K562 (cell line): Measurements from ENCODE around the gene ZNF593OS. TPM values are rescaled to one million over a fixed set of nuclear protein-coding genes. Genes with fewer than 3 reads are reported as not detected.

Source experiments
- ATAC-seq: fragments of 200-7000 bp; cut with Tn5 transposase; 3 replicates; pipeline ENCODE4 v1.9.1; 2020; ENCODE audit warnings: moderate library complexity
- BruUV-seq: library from RNA; stranded (reverse); fragments of 400-500 nt; replicated peaks from 2 replicates; lab custom pipeline; 2021; lab: Mats Ljungman, UMichigan
- CTCF ChIA-PET: fragments of 300-600 bp; formaldehyde crosslinking; extraction: SDS; loops from one replicate; lab custom pipeline; 2021; ENCODE audit warnings: low intra/inter-chr PET ratio; lab: Yijun Ruan, JAX
- POLR2A ChIA-PET: fragments of 300-600, 350-650 bp; sonication (Branson Sonifier 250); formaldehyde crosslinking; extraction: SDS; loops from one replicate; lab custom pipeline; 2021; ENCODE audit warnings: antibody characterized with exemption, inconsistent platforms; lab: Yijun Ruan, JAX
- DNase-seq, 4 experiments: peaks; one replicate each; pipeline versions ENCODE4 v3.0.0 to v3.0.0-alpha.2; 2011 to 2018; ENCODE audit warnings: low spot score in 3 of 4, mixed read lengths in 3 of 4; ENCODE audit errors: extremely low read depth in 1 of 4
- FAIRE-seq: peaks from 2 replicates; lab custom pipeline; 2011; peaks lifted over from hg19 to GRCh38; lab: Jason Lieb, UNC
- H2AFZ ChIP-seq: 2 replicates; pipeline ENCODE4 v1.6.0; 2011; ENCODE audit warnings: low read depth, low read length, control low read depth, inconsistent platforms
- H3K27ac ChIP-seq: fragments of 200-600 bp; 3 replicates; pipeline ENCODE4 v1.8.0; 2011; ENCODE audit warnings: low read depth, mild to moderate bottlenecking, control low read depth, inconsistent platforms, low read length, moderate library complexity, mixed read lengths; ENCODE audit errors: extremely low read depth
- H3K27me3 ChIP-seq, 2 experiments: fragments of 300-600 bp in 1 of 2; 2 replicates in 1 of 2; 3 replicates in 1 of 2; pipeline versions ENCODE4 v1.6.0 to v1.8.0; 2011; ENCODE audit warnings: inconsistent platforms in 2 of 2, low read length in 2 of 2, mild to moderate bottlenecking in 1 of 2, mixed read lengths in 1 of 2, moderate library complexity in 1 of 2; ENCODE audit not compliant: control insufficient read depth in 2 of 2, insufficient read depth in 2 of 2
- H3K36me3 ChIP-seq: fragments of 300-600 bp; 3 replicates; pipeline ENCODE4 v1.8.0; 2011; ENCODE audit warnings: mild to moderate bottlenecking, low read length, inconsistent platforms; ENCODE audit not compliant: control insufficient read depth, insufficient read depth
- H3K4me1 ChIP-seq, 2 experiments: fragments of 200-600 bp in 1 of 2; replicated peaks in 1 of 2; 2 replicates in 1 of 2; 3 replicates in 1 of 2; pipeline versions ENCODE4 v1.5.1 to v1.8.0; 2011; ENCODE audit warnings: inconsistent platforms in 2 of 2, low read length in 2 of 2, mild to moderate bottlenecking in 1 of 2, mixed read lengths in 1 of 2, moderate library complexity in 1 of 2; ENCODE audit not compliant: control insufficient read depth in 2 of 2, insufficient read depth in 2 of 2
- H3K4me2 ChIP-seq: 2 replicates; pipeline ENCODE4 v1.6.1; 2011; ENCODE audit warnings: low read length, control low read depth, inconsistent platforms, mixed read lengths; ENCODE audit not compliant: insufficient read depth
- H3K4me3 ChIP-seq: fragments of 200-600 bp; sonication (generic), shearing (Covaris generic); 2 replicates; pipeline ENCODE4 v1.5.1; 2016; ENCODE audit warnings: control low read depth, inconsistent platforms
- H3K79me2 ChIP-seq: fragments of 200-600 bp; 3 replicates; pipeline ENCODE4 v1.8.0; 2011; ENCODE audit warnings: low read length, inconsistent platforms; ENCODE audit not compliant: control insufficient read depth, insufficient read depth
- H3K9ac ChIP-seq, 2 experiments: 2 replicates each; pipeline versions ENCODE4 v1.6.0 to v1.6.1; 2011; ENCODE audit warnings: low read depth in 2 of 2, low read length in 2 of 2, control low read depth in 1 of 2, inconsistent platforms in 1 of 2, mild to moderate bottlenecking in 1 of 2, mixed read lengths in 1 of 2; ENCODE audit not compliant: insufficient read depth in 1 of 2
- H3K9me1 ChIP-seq: one replicate; pipeline ENCODE4 v1.6.0; 2011; ENCODE audit warnings: inconsistent platforms, mild to moderate bottlenecking, low read length, moderate library complexity; ENCODE audit not compliant: control insufficient read depth, insufficient read depth
- H3K9me3 ChIP-seq: replicated peaks from 2 replicates; pipeline ENCODE4 v1.5.1; 2011; ENCODE audit warnings: low read depth, low read length, inconsistent platforms; ENCODE audit not compliant: control insufficient read depth, insufficient read depth
- H4K20me1 ChIP-seq: replicated peaks from 2 replicates; pipeline ENCODE4 v1.6.1; 2011; ENCODE audit warnings: low read length, inconsistent platforms, mixed read lengths; ENCODE audit not compliant: control insufficient read depth, insufficient read depth
- BCL6 ChIP-seq: fragments of 250-450 bp; sonication (Bioruptor Pico); IDR thresholded peaks from 2 replicates; pipeline ENCODE4 v1.4.0; 2020
- CHD1 ChIP-seq: fragments of 200-600 bp; sonication (generic); IDR thresholded peaks from one replicate; pipeline ENCODE4 v1.6.1; 2012; ENCODE audit warnings: mild to moderate bottlenecking, moderate library complexity, low read length, inconsistent platforms
- DMBX1 ChIP-seq: fragments of 250-450 bp; sonication (Bioruptor Pico); IDR thresholded peaks from 2 replicates; pipeline ENCODE4 v1.8.0; 2022; ENCODE audit warnings: inconsistent platforms, mild to moderate bottlenecking, moderate library complexity, borderline replicate concordance
- GTF2A2 ChIP-seq: IDR thresholded peaks from 2 replicates; pipeline ENCODE4 v1.6.1; 2016; ENCODE audit warnings: mild to moderate bottlenecking, missing genetic modification characterization, missing compliant biosample characterization
- HDAC1 ChIP-seq, 2 experiments: fragments of 450-650 bp; IDR thresholded peaks; 2 replicates each; pipeline ENCODE4 v1.6.1; 2016 to 2017; ENCODE audit warnings: inconsistent platforms in 1 of 2, mild to moderate bottlenecking in 1 of 2, moderate library complexity in 1 of 2
- MLLT1 ChIP-seq, 2 experiments: fragments of 450-650 bp; IDR thresholded peaks; 2 replicates each; pipeline ENCODE4 v1.6.1; 2016
- NRF1 ChIP-seq, 2 experiments: fragments of 450-650 bp; IDR thresholded peaks in 1 of 2; conservative IDR thresholded peaks in 1 of 2; 2 replicates each; pipeline ENCODE4 v1.6.1; 2014; ENCODE audit warnings: mild to moderate bottlenecking in 2 of 2
- POLR3A ChIP-seq: IDR thresholded peaks from 2 replicates; pipeline ENCODE4 v1.6.1; 2011; ENCODE audit warnings: borderline replicate concordance, mild to moderate bottlenecking, moderate library complexity; ENCODE audit not compliant: insufficient read length, insufficient read depth; ENCODE audit errors: extremely low read depth
- RBM15 ChIP-seq: fragments of 200-400 bp; formaldehyde crosslinking; IDR thresholded peaks from 2 replicates; pipeline ENCODE4 v1.6.1; 2018; ENCODE audit warnings: mild to moderate bottlenecking, low read length, moderate library complexity; ENCODE audit not compliant: insufficient read depth
- TFE3 ChIP-seq: fragments of 450-650 bp; formaldehyde crosslinking; IDR thresholded peaks from 2 replicates; pipeline ENCODE4 v1.4.0; 2020; ENCODE audit warnings: mild to moderate bottlenecking, mixed read lengths
- UBTF ChIP-seq, 2 experiments: IDR thresholded peaks; 2 replicates each; pipeline ENCODE4 v1.6.1; 2012; ENCODE audit warnings: improper control_type of control experiment in 2 of 2, low read depth in 2 of 2, low read length in 2 of 2, borderline replicate concordance in 1 of 2
- ZBTB26 ChIP-seq: fragments of 450-650 bp; formaldehyde crosslinking; IDR thresholded peaks from 2 replicates; pipeline ENCODE4 v1.4.0; 2022; ENCODE audit warnings: missing genetic modification characterization
- ZEB2 ChIP-seq: fragments of 450-650 bp; IDR thresholded peaks from 2 replicates; pipeline ENCODE4 v1.6.1; 2016
- ZNF589 ChIP-seq: fragments of 200-800 bp; sonication (Bioruptor generic); IDR thresholded peaks from 2 replicates; pipeline ENCODE4 v1.6.1; 2016; ENCODE audit warnings: low read depth, missing genetic modification characterization, missing compliant biosample characterization
- ZNF766 ChIP-seq: fragments of 200-800 bp; sonication (Bioruptor generic); conservative IDR thresholded peaks from 2 replicates; pipeline ENCODE4 v1.6.1; 2016; ENCODE audit warnings: missing genetic modification characterization, missing compliant biosample characterization
- ZNF79 ChIP-seq: fragments of 250-450 bp; sonication (Bioruptor Pico); IDR thresholded peaks from 2 replicates; pipeline ENCODE4 v1.4.0; 2020; ENCODE audit warnings: low read depth, mild to moderate bottlenecking, moderate library complexity
- WGBS: fragments of 100-300 bp; shearing (Covaris generic); methylation state at CpG from one replicate; pipeline ENCODE4 v1.1.6; 2016; ENCODE audit warnings: low coverage, mixed read lengths; ENCODE audit not compliant: insufficient coverage; ENCODE audit errors: missing lambda C conversion rate; 5-methylcytosine and 5-hydroxymethylcytosine counted together
- in situ Hi-C: fragments of 300-500 bp; cut with MboI; formaldehyde crosslinking; loops from 4 replicates; pipeline ENCODE4 v1.15.0; 2018; ENCODE audit warnings: inconsistent platforms, mixed read lengths
- intact Hi-C: fragments of 100-400 bp; cut with micrococcal nuclease; formaldehyde crosslinking; loops from 2 replicates; pipeline ENCODE4 v1.14.2; 2022
- polyA plus RNA-seq, 8 experiments: library from polyadenylated mRNA; depleted of rRNA in 4 of 8; stranded (reverse) in 5 of 8; unstranded in 3 of 8; fragments of >200 nt; fragmentation: Nextera tagmentation in 2 of 8; fragmentation: Illumina TruSeq in 1 of 8; extraction: Ambion mirVana in 2 of 8; extraction: Trizol in 1 of 8; gene quantifications; 2 replicates each; pipeline versions ENCODE4 v1.2.1 to v1.2.3, GENCODE V29; 2011 to 2014; ENCODE audit warnings: inconsistent platforms in 1 of 8, missing spikeins in 1 of 8
- total RNA-seq, 7 experiments: library from RNA; depleted of rRNA in 6 of 7; stranded (reverse); fragments of >200 nt in 6 of 7; fragmentation: Illumina TruSeq in 2 of 7; extraction: Trizol in 2 of 7; gene quantifications; 2 replicates each; pipeline versions ENCODE4 v1.2.1 to v1.2.3, GENCODE V29; 2011 to 2021; ENCODE audit warnings: low replicate concordance in 1 of 7

The ZNF593OS gene
- total and polyA plus RNA-seq, 9 of the 15 experiments (the other 6 are each of a cell fraction or from before 2014, with no cell fraction given) = 0.24 to 0.27 TPM; not detected in 7

- Histone ChIP-seq H3K79me2 (peaks cover 27% of the 10 kb centered on the region), H3K9ac (no peak overlapping the region), H3K4me3 (no peak overlapping the region), H3K36me3 (peaks cover 5% of the 10 kb centered on the region), H3K9me3 (no peaks in the 10 kb centered on the region), H3K4me2 (no peak overlapping the region), H3K27ac (no peak overlapping the region), H3K27me3 (no peaks in the 10 kb centered on the region), H2AFZ (peak overlapping the region; percentile 78; the same call in 1 of the 2 replicates), H3K4me1 (peaks cover 39 to 61% of the 10 kb centered on the region in 2 experiments), H4K20me1 (no peaks in the 10 kb centered on the region), H3K9me1 (no peaks in the 10 kb centered on the region)
- CTCF ChIA-PET = interaction anchor here (0.6 kb wide), 1 partner anchor 13 kb away, joined by 3 read pairs; no protein-coding TSS in a partner anchor
- ATAC-seq = no peak
- WGBS = 93% methylated on average over 4 of the region's 4 CpGs
- BruUV-seq = no TSS peak
- POLR2A ChIA-PET = interaction anchor here (0.6 to 13.3 kb wide), 6 partner anchors 9 to 237 kb away, joined by 3 to 237 read pairs (median 6); partner anchors contain the start of gene PDIK1L
- no peak for DNase-seq
- no peak for FAIRE-seq
- intact Hi-C loops (no loop called here), in situ Hi-C loops (no loop called here)
- TF ChIP-seq RBM15 (no peak), GTF2A2 (tag) (peak; percentile 73; the same call in 1 of the 2 replicates), POLR3A (no peak), MLLT1 (IDR thresholded peaks at IDR 0.05) (no peak), NRF1 (conservative IDR thresholded peaks at IDR 0.05 in 1 of 2, IDR thresholded peaks at IDR 0.05 in 1 of 2) (no peak), ZNF589 (CRISPR knock-in tag) (peak; percentile 71), TFE3 (0 out of 2 replicates have a peak, but pooled peaks have one; percentile 9), ZBTB26 (CRISPR knock-in tag) (no peak), DMBX1 (CRISPR knock-in tag) (peak; percentile 86), UBTF (IDR thresholded peaks at IDR 0.05; ENCODE audit: borderline replicate concordance in 1 of 2, low read depth in 2 of 2, low read length in 2 of 2) (no peak), ZNF766 (peak; percentile 62; the same call in 1 of the 2 replicates), ZNF79 (CRISPR knock-in tag) (0 out of 2 replicates have a peak, but pooled peaks have one; percentile 19), HDAC1 (IDR thresholded peaks at IDR 0.05) (no peak), BCL6 (peak; percentile 59; the same call in 1 of the 2 replicates), ZEB2 (no peak), CHD1 (no peak)
Measured at GRCh38 chr1:26129778-26130177, 41.9 kb downstream of the ZNF593OS start.
